Measurements from ENCODE around the gene PRKN.

PRKN gene

GRCh38 chr6:162118706-162119105 lies 608.9 kb downstream of the PRKN start:
- no peak for DNase-seq (ENCODE audit: low read depth)

GRCh38 chr6:162116902-162117525 lies 610.6 kb downstream of the PRKN start:
- no peak for DNase-seq (ENCODE audit: low read depth)

- DNase-seq (ENCODE audit: low read depth) = no peak
These were observed 618.0 kb downstream of the PRKN start for GRCh38 chr6:162109480-162110050.

GRCh38 chr6:162108041-162108440 lies 619.5 kb downstream of the PRKN start:
- DNase-seq (ENCODE audit: low read depth) = no peak

- no peak for DNase-seq (ENCODE audit: low read depth)
These were observed 627.5 kb downstream of the PRKN start for GRCh38 chr6:162100096-162100495.

GRCh38 chr6:162099685-162100084 lies 627.9 kb downstream of the PRKN start:
- no peak for DNase-seq (ENCODE audit: low read depth)

- no peak for DNase-seq (ENCODE audit: low read depth)
These were observed 634.6 kb downstream of the PRKN start for GRCh38 chr6:162092816-162093502.

GRCh38 chr6:162090734-162091133 lies 636.8 kb downstream of the PRKN start:
- DNase-seq (ENCODE audit: low read depth) = no peak

- no peak for DNase-seq (ENCODE audit: low read depth)
These were observed 639.5 kb downstream of the PRKN start for GRCh38 chr6:162088091-162088490.

- no peak for DNase-seq (ENCODE audit: low read depth)
These were observed 642.0 kb downstream of the PRKN start for GRCh38 chr6:162085561-162085960.

GRCh38 chr6:162082520-162082919 lies 645.0 kb downstream of the PRKN start:
- no peak for DNase-seq (ENCODE audit: low read depth)

GRCh38 chr6:162078667-162079066 lies 648.9 kb downstream of the PRKN start:
- DNase-seq (ENCODE audit: low read depth) = no peak

- DNase-seq (ENCODE audit: low read depth) = no peak
These were observed 649.4 kb downstream of the PRKN start for GRCh38 chr6:162078126-162078525.

- DNase-seq (ENCODE audit: low read depth) = no peak
These were observed 650.8 kb downstream of the PRKN start for GRCh38 chr6:162076816-162077215.

- DNase-seq (ENCODE audit: low read depth) = no peak
These were observed 652.8 kb downstream of the PRKN start for GRCh38 chr6:162074641-162075275.

GRCh38 chr6:162070639-162071038 lies 656.9 kb downstream of the PRKN start:
- no peak for DNase-seq (ENCODE audit: low read depth)

- DNase-seq (ENCODE audit: low read depth) = no peak
These were observed 657.6 kb downstream of the PRKN start for GRCh38 chr6:162069995-162070394.

GRCh38 chr6:162068340-162068739 lies 659.2 kb downstream of the PRKN start:
- DNase-seq (ENCODE audit: low read depth) = no peak

- DNase-seq (ENCODE audit: low read depth) = no peak
These were observed 663.9 kb downstream of the PRKN start for GRCh38 chr6:162063666-162064065.

GRCh38 chr6:162058281-162058875 lies 669.2 kb downstream of the PRKN start:
- no peak for DNase-seq (ENCODE audit: low read depth)

GRCh38 chr6:162056745-162057144 lies 670.8 kb downstream of the PRKN start:
- DNase-seq (ENCODE audit: low read depth) = no peak

GRCh38 chr6:162056061-162056460 lies 671.5 kb downstream of the PRKN start:
- no peak for DNase-seq (ENCODE audit: low read depth)

GRCh38 chr6:162055365-162055764 lies 672.2 kb downstream of the PRKN start:
- no peak for DNase-seq (ENCODE audit: low read depth)

Measured in stimulated activated CD8-positive, alpha-beta memory T cell treated with anti-CD3 and anti-CD28 coated beads, Interleukin-12 subunit alpha, Interleukin-12 subunit beta, amount 100 ng/mL, for 4 hours (primary cell).